Peyer's patch (tissue), 4 donors: ENCODE measurements around the gene ASXL3. TPM values are rescaled to one million over a fixed set of nuclear protein-coding genes. Genes with fewer than 3 reads are reported as not detected.
A peak's percentile ranks its signal among the peaks of the same experiment; 100 is the strongest.

Source experiments
- DNase-seq, 3 donors: peaks; one replicate each; pipeline ENCODE4 v3.0.0-alpha.2; 2017 to 2019
- H3K27ac ChIP-seq, 4 donors: fragments of 200-600 bp; sonication (generic); one replicate each; pipeline ENCODE4 v1.5.1; 2016 to 2019
- H3K27me3 ChIP-seq, 2 donors: fragments of 200-600 bp; sonication (generic); one replicate each; pipeline ENCODE4 v1.5.1; 2019
- H3K36me3 ChIP-seq, 3 donors: fragments of 200-600 bp; sonication (generic); one replicate each; pipeline ENCODE4 v1.5.1; 2016 to 2019
- H3K4me1 ChIP-seq, 4 donors: fragments of 200-600 bp; sonication (generic); one replicate each; pipeline ENCODE4 v1.5.1; 2016 to 2019
- H3K4me3 ChIP-seq, 4 donors: fragments of 200-600 bp; sonication (generic); 1 replicate in 3 of 4; 2 replicates in 1 of 4; pipeline ENCODE4 v1.5.1; 2016 to 2019; ENCODE audit warnings: mild to moderate bottlenecking in 1 of 4
- H3K9me3 ChIP-seq, 4 donors: fragments of 200-600 bp; sonication (generic); one replicate each; pipeline ENCODE4 v1.5.1; 2016 to 2019; ENCODE audit warnings: mild to moderate bottlenecking in 1 of 4
- CTCF ChIP-seq, 6 experiments: fragments of 450-650 bp in 4 of 6; fragments of 200-600 bp in 2 of 6; sonication (generic) in 1 of 6; IDR thresholded peaks; one replicate each; pipeline ENCODE4 v1.5.1; 2017 to 2019; ENCODE audit warnings: antibody characterized with exemption in 6 of 6, mild to moderate bottlenecking in 3 of 6, moderate library complexity in 1 of 6
- POLR2A ChIP-seq, 2 donors: fragments of 450-650 bp; IDR thresholded peaks; one replicate each; pipeline ENCODE4 v1.5.1; 2017; ENCODE audit warnings: antibody characterized with exemption in 2 of 2, mild to moderate bottlenecking in 2 of 2, moderate library complexity in 2 of 2
- total RNA-seq, 4 donors: library from RNA; depleted of rRNA; stranded (reverse); fragments of >200 nt; gene quantifications; one replicate each; pipeline ENCODE4 v1.1.0, GENCODE V29; 2016

Gene ASXL3
- total RNA-seq, 4 donors from 2014 or later, result 1.5 to 10.9 (median 3.7) TPM

GRCh38 chr18:33669589-33669988 lies 91.6 kb downstream of the ASXL3 start:
- Histone ChIP-seq H3K9me3 (no peaks in the 10 kb centered on the region), H3K27ac (no peak overlapping the region), H3K4me3 (no peak overlapping the region), H3K36me3 (no peaks in the 10 kb centered on the region), H3K4me1 (no peaks in the 10 kb centered on the region), H3K27me3 (no peaks in the 10 kb centered on the region)
- DNase-seq, result no peak
- no peak for TF ChIP-seq POLR2A (IDR thresholded peaks at IDR 0.05)
- no peak for TF ChIP-seq CTCF (IDR thresholded peaks at IDR 0.05)

- Histone ChIP-seq H3K27me3 (no peaks in the 10 kb centered on the region), H3K36me3 (no peaks in the 10 kb centered on the region), H3K9me3 (no peaks in the 10 kb centered on the region), H3K4me1 (no peaks in the 10 kb centered on the region), H3K27ac (no peak overlapping the region), H3K4me3 (no peak overlapping the region)
- DNase-seq, result no peak
- TF ChIP-seq POLR2A (IDR thresholded peaks at IDR 0.05) (no peak), CTCF (IDR thresholded peaks at IDR 0.05) (no peak)
Observed at GRCh38 chr18:33670029-33670428, 92.0 kb downstream of the ASXL3 start.

GRCh38 chr18:33673689-33674088 lies 95.7 kb downstream of the ASXL3 start:
- TF ChIP-seq POLR2A (IDR thresholded peaks at IDR 0.05) (no peak), CTCF (IDR thresholded peaks at IDR 0.05) (peak in 1 of 6 experiments; percentile 10)
- no peak for DNase-seq
- Histone ChIP-seq H3K36me3 (no peaks in the 10 kb centered on the region), H3K4me3 (no peak overlapping the region), H3K9me3 (no peaks in the 10 kb centered on the region), H3K27me3 (no peaks in the 10 kb centered on the region), H3K27ac (no peak overlapping the region), H3K4me1 (no peaks in the 10 kb centered on the region)

GRCh38 chr18:33676593-33676992 lies 98.6 kb downstream of the ASXL3 start:
- H3K4me3 ChIP-seq, result no peak overlapping the region
- no peak overlapping the region for H3K27ac ChIP-seq
- H3K9me3 ChIP-seq, result no peaks in the 10 kb centered on the region
- H3K4me1 ChIP-seq, result no peaks in the 10 kb centered on the region
- DNase-seq, result no peak
- H3K27me3 ChIP-seq, result no peaks in the 10 kb centered on the region
- H3K36me3 ChIP-seq, result no peaks in the 10 kb centered on the region
- TF ChIP-seq CTCF (IDR thresholded peaks at IDR 0.05) (no peak), POLR2A (IDR thresholded peaks at IDR 0.05) (no peak)

- Histone ChIP-seq H3K27me3 (no peaks in the 10 kb centered on the region), H3K4me3 (no peak overlapping the region)
Observed at GRCh38 chr18:33677891-33678290, 99.9 kb downstream of the ASXL3 start.

More at GRCh38 chr18:33677891-33678290, 99.9 kb downstream of the ASXL3 start:
- no peak for DNase-seq
- no peak overlapping the region for H3K27ac ChIP-seq
- no peak for TF ChIP-seq POLR2A (IDR thresholded peaks at IDR 0.05)
- TF ChIP-seq CTCF (IDR thresholded peaks at IDR 0.05), result no peak
- H3K36me3 ChIP-seq, result no peaks in the 10 kb centered on the region
- H3K9me3 ChIP-seq, result no peaks in the 10 kb centered on the region
- no peaks in the 10 kb centered on the region for H3K4me1 ChIP-seq
